Vagina (tissue), 2 donors: Measurements from ENCODE around the gene GALNT4.

Experiments used
- POLR2AphosphoS5 ChIP-seq, 2 donors: sonication (generic); formaldehyde crosslinking; IDR thresholded peaks; one replicate each; pipeline ENCODE4 v1.9.0; 2017; ENCODE audit warnings: antibody characterized with exemption in 2 of 2, mild to moderate bottlenecking in 2 of 2, low read depth in 1 of 2; ENCODE audit not compliant: insufficient read depth in 1 of 2
- TF ChIP-seq, protein P1 (sequence below), 3 experiments: fragments of 450-650 bp in 2 of 3; fragments of 200-600 bp in 1 of 3; sonication (generic) in 1 of 3; IDR thresholded peaks; one replicate each; pipeline ENCODE4 v1.5.1; 2017 to 2019; ENCODE audit warnings: antibody characterized with exemption in 3 of 3, mild to moderate bottlenecking in 2 of 3, moderate library complexity in 2 of 3

DNA sequence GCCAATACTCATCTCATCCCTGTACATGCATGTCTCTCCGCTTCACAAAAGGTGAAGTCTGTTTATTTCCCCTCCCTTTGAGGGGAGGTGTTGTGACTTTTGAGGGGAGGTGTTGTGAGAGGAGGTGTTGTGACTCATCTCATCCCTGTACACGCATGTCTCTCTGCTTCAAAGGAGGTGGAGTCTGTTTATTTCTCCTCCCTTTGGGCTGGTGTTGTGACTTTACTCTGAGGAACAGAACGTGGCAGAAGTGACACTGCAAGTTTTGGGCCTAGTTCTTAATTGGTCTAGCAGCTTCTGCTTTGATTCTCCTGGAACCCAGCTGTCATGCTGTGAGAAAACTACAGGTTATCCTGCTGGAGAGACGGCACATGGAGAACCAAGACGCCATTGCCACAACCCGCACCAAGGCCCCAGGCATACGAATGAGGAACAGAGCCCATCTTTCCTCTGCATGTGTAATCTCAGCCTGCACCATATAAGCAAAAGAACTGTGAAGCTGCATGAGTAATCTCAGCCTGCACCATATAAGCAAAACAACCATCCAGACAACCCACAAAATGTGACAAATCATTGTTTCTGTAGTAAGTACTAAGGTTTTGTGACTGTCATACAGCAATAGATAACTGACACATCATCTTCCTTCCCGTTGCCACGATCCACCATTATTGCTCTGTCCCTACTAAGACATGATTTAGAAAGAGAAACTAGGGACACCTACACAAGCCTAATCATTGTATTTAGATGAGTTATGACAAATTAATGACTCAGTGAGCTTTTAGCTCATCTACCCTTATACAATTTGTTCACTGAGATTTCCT lies 30.0 kb downstream of the GALNT4 start:
- no peak for TF ChIP-seq POLR2AphosphoS5 (IDR thresholded peaks at IDR 0.05; ENCODE audit: insufficient read depth in 1 of 2, low read depth in 1 of 2)
- TF ChIP-seq, protein P1, sequence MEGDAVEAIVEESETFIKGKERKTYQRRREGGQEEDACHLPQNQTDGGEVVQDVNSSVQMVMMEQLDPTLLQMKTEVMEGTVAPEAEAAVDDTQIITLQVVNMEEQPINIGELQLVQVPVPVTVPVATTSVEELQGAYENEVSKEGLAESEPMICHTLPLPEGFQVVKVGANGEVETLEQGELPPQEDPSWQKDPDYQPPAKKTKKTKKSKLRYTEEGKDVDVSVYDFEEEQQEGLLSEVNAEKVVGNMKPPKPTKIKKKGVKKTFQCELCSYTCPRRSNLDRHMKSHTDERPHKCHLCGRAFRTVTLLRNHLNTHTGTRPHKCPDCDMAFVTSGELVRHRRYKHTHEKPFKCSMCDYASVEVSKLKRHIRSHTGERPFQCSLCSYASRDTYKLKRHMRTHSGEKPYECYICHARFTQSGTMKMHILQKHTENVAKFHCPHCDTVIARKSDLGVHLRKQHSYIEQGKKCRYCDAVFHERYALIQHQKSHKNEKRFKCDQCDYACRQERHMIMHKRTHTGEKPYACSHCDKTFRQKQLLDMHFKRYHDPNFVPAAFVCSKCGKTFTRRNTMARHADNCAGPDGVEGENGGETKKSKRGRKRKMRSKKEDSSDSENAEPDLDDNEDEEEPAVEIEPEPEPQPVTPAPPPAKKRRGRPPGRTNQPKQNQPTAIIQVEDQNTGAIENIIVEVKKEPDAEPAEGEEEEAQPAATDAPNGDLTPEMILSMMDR (IDR thresholded peaks at IDR 0.05): no peak
